ENCODE results near the gene DYNC2I2.

DNA sequence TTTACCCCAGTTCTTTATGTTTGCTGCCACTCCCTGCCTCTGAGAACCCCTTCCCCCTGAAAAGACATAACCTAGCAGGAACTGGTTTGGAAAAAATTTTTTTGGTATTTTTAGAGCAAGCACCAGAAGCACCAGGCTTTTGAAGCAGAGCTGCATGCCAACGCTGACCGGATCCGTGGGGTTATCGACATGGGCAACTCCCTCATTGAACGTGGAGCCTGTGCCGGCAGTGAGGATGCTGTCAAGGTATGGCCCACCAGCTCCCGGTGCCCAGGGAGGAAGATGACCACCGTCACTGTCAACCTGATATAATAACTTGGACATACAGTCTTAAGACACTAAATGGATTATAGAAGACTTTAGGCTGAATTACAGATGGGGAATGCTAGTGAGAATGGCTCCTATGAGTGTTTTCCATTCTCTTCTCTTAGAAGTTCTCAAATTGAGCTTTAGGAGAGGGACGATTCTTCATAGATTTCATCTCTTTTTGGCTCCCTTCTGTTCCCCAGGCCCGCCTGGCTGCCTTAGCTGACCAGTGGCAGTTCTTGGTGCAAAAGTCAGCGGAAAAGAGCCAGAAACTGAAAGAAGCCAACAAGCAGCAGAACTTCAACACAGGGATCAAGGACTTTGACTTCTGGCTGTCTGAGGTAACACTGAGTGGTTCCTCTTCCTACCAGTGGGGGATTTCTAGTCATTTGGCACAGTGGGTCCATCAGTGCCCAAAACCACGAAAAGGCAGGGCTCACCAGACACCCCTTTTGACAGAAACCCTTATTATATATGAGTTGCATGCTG, 44.9 kb downstream of the DYNC2I2 start:
- TF ChIP-seq SIN3A (IDR thresholded peaks at IDR 0.05; ENCODE audit: borderline replicate concordance, insufficient read depth, low read length) (no peak), TAF1 (IDR thresholded peaks at IDR 0.05; ENCODE audit: borderline replicate concordance, insufficient read depth, low read length) (no peak), POLR2AphosphoS5 (IDR thresholded peaks at IDR 0.05; ENCODE audit: low read depth, low read length) (no peak), FOXP2 (optimal IDR thresholded peaks at IDR 0.05; ENCODE audit: borderline replicate concordance, extremely low read depth, extremely low read length, insufficient read depth) (no peak)
- TF ChIP-seq, protein P1, sequence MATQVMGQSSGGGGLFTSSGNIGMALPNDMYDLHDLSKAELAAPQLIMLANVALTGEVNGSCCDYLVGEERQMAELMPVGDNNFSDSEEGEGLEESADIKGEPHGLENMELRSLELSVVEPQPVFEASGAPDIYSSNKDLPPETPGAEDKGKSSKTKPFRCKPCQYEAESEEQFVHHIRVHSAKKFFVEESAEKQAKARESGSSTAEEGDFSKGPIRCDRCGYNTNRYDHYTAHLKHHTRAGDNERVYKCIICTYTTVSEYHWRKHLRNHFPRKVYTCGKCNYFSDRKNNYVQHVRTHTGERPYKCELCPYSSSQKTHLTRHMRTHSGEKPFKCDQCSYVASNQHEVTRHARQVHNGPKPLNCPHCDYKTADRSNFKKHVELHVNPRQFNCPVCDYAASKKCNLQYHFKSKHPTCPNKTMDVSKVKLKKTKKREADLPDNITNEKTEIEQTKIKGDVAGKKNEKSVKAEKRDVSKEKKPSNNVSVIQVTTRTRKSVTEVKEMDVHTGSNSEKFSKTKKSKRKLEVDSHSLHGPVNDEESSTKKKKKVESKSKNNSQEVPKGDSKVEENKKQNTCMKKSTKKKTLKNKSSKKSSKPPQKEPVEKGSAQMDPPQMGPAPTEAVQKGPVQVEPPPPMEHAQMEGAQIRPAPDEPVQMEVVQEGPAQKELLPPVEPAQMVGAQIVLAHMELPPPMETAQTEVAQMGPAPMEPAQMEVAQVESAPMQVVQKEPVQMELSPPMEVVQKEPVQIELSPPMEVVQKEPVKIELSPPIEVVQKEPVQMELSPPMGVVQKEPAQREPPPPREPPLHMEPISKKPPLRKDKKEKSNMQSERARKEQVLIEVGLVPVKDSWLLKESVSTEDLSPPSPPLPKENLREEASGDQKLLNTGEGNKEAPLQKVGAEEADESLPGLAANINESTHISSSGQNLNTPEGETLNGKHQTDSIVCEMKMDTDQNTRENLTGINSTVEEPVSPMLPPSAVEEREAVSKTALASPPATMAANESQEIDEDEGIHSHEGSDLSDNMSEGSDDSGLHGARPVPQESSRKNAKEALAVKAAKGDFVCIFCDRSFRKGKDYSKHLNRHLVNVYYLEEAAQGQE (IDR thresholded peaks at IDR 0.05; ENCODE audit: insufficient read depth in 1 of 2, low read depth in 2 of 2, low read length in 2 of 2), result no peak
